WTC11 (cell line): ENCODE data around the gene RGS17. TPM values are rescaled to one million over a fixed set of nuclear protein-coding genes. Genes with fewer than 3 reads are reported as not detected.

Experiments used
- ATAC-seq: fragments of 200-7000 bp; cut with Tn5 transposase; 2 replicates; pipeline ENCODE4 v1.10.0; 2021; ENCODE audit warnings: mild to moderate bottlenecking, moderate library complexity
- CTCF ChIA-PET: fragments of 300-600 bp; sonication (Branson Sonifier 250); formaldehyde crosslinking; loops from one replicate; lab custom pipeline; 2021; ENCODE audit warnings: antibody characterized with exemption; lab: Charles Lee
- POLR2A ChIA-PET: fragments of 350-600 bp; sonication (Branson Sonifier 250); formaldehyde crosslinking; loops from one replicate; lab custom pipeline; 2021; ENCODE audit warnings: antibody characterized with exemption; lab: Charles Lee
- DNase-seq: peaks from one replicate; pipeline ENCODE4 v3.0.0; 2021; ENCODE audit warnings: low spot score
- H3K27ac Mint-ChIP-seq: 2 replicates; pipeline ENCODE4 v1.8.0; 2021; ENCODE audit warnings: mixed read lengths
- H3K27me3 Mint-ChIP-seq: 2 replicates; pipeline ENCODE4 v1.8.0; 2021; ENCODE audit warnings: low read depth, mild to moderate bottlenecking, moderate library complexity, mixed read lengths
- H3K36me3 Mint-ChIP-seq: 2 replicates; pipeline ENCODE4 v1.8.0; 2021; ENCODE audit warnings: mixed read lengths
- H3K4me1 Mint-ChIP-seq: 2 replicates; pipeline ENCODE4 v1.8.0; 2022; ENCODE audit warnings: mixed read lengths
- H3K4me3 Mint-ChIP-seq: 2 replicates; pipeline ENCODE4 v1.8.0; 2021; ENCODE audit warnings: mild to moderate bottlenecking, moderate library complexity, mixed read lengths
- H3K9me3 Mint-ChIP-seq: 2 replicates; pipeline ENCODE4 v1.8.0; 2021; ENCODE audit warnings: mixed read lengths
- ATF1 ChIP-seq: sonication (generic); formaldehyde crosslinking; IDR thresholded peaks from 2 replicates; pipeline ENCODE4 v1.8.1; 2023; ENCODE audit warnings: mild to moderate bottlenecking, moderate library complexity, missing genetic modification reagents
- CREB1 ChIP-seq: sonication (generic); formaldehyde crosslinking; IDR thresholded peaks from 2 replicates; pipeline ENCODE4 v1.8.0; 2023; ENCODE audit warnings: mild to moderate bottlenecking, missing genetic modification reagents
- CREM ChIP-seq: sonication (generic); formaldehyde crosslinking; IDR thresholded peaks from 2 replicates; pipeline ENCODE4 v1.8.1; 2022; ENCODE audit warnings: mild to moderate bottlenecking, missing genetic modification reagents, moderate library complexity
- ELF4 ChIP-seq: sonication (generic); formaldehyde crosslinking; IDR thresholded peaks from 2 replicates; pipeline ENCODE4 v1.8.1; 2022; ENCODE audit warnings: low read depth, mild to moderate bottlenecking, moderate library complexity, missing genetic modification reagents
- EMX1 ChIP-seq: fragments of 250-450 bp; sonication (Bioruptor Pico); IDR thresholded peaks from 2 replicates; pipeline ENCODE4 v1.8.0; 2021; ENCODE audit warnings: mild to moderate bottlenecking
- HMGA2 ChIP-seq: fragments of 250-450 bp; sonication (Bioruptor Pico); IDR thresholded peaks from 2 replicates; pipeline ENCODE4 v1.4.0; 2021; ENCODE audit warnings: mild to moderate bottlenecking, moderate library complexity
- NFATC4 ChIP-seq: fragments of 250-450 bp; sonication (Bioruptor Pico); IDR thresholded peaks from 2 replicates; pipeline ENCODE4 v1.9.0; 2021; ENCODE audit warnings: mild to moderate bottlenecking
- NFYB ChIP-seq: sonication (generic); formaldehyde crosslinking; conservative IDR thresholded peaks from 2 replicates; pipeline ENCODE4 v1.8.0; 2022; ENCODE audit warnings: low read depth, missing genetic modification reagents
- OVOL2 ChIP-seq: fragments of 250-450 bp; sonication (Bioruptor Pico); IDR thresholded peaks from 2 replicates; pipeline ENCODE4 v1.9.0; 2021; ENCODE audit warnings: mild to moderate bottlenecking, borderline replicate concordance
- RORB ChIP-seq: fragments of 250-450 bp; sonication (Bioruptor Pico); IDR thresholded peaks from 2 replicates; pipeline ENCODE4 v1.9.0; 2021; ENCODE audit warnings: mild to moderate bottlenecking
- SMAD3 ChIP-seq: sonication (generic); formaldehyde crosslinking; IDR thresholded peaks from 2 replicates; pipeline ENCODE4 v1.8.0; 2022; ENCODE audit warnings: missing genetic modification reagents, mild to moderate bottlenecking, borderline replicate concordance
- TEAD4 ChIP-seq: sonication (generic); formaldehyde crosslinking; IDR thresholded peaks from 2 replicates; pipeline ENCODE4 v1.8.0; 2022; ENCODE audit warnings: mild to moderate bottlenecking, missing genetic modification reagents
- ZNF138 ChIP-seq: sonication (generic); formaldehyde crosslinking; conservative IDR thresholded peaks from 2 replicates; pipeline ENCODE4 v1.8.1; 2022; ENCODE audit warnings: mild to moderate bottlenecking, moderate library complexity, missing genetic modification reagents
- ZNF219 ChIP-seq: sonication (generic); formaldehyde crosslinking; IDR thresholded peaks from 2 replicates; pipeline ENCODE4 v1.8.0; 2023; ENCODE audit warnings: missing genetic modification reagents, mild to moderate bottlenecking, borderline replicate concordance
- ZNF232 ChIP-seq: sonication (generic); formaldehyde crosslinking; IDR thresholded peaks from 2 replicates; pipeline ENCODE4 v1.8.0; 2022; ENCODE audit warnings: mild to moderate bottlenecking, missing genetic modification reagents
- ZNF263 ChIP-seq: sonication (generic); formaldehyde crosslinking; IDR thresholded peaks from 2 replicates; pipeline ENCODE4 v1.8.1; 2022; ENCODE audit warnings: low read depth, mild to moderate bottlenecking, moderate library complexity, missing genetic modification reagents
- ZNF317 ChIP-seq: sonication (generic); formaldehyde crosslinking; IDR thresholded peaks from 2 replicates; pipeline ENCODE4 v1.8.1; 2023; ENCODE audit warnings: low read depth, mild to moderate bottlenecking, moderate library complexity, missing genetic modification reagents, borderline replicate concordance
- total RNA-seq: library from RNA; stranded (reverse); gene quantifications from 3 replicates; pipeline ENCODE4 v1.2.3, GENCODE V29; 2021
- TF ChIP-seq, protein P1 (sequence below): sonication (generic); formaldehyde crosslinking; IDR thresholded peaks from 2 replicates; pipeline ENCODE4 v1.8.0; 2023; ENCODE audit warnings: mild to moderate bottlenecking, missing genetic modification reagents
- TF ChIP-seq, protein P2 (sequence below): sonication (generic); formaldehyde crosslinking; IDR thresholded peaks from 2 replicates; pipeline ENCODE4 v1.8.0; 2022; ENCODE audit warnings: mild to moderate bottlenecking, missing genetic modification reagents
- TF ChIP-seq, protein P3 (sequence below): fragments of 250-450 bp; sonication (Bioruptor Pico); IDR thresholded peaks from 2 replicates; pipeline ENCODE4 v1.9.0; 2021; ENCODE audit warnings: mild to moderate bottlenecking
- TF ChIP-seq, protein P4 (sequence below): fragments of 250-450 bp; sonication (Bioruptor Pico); IDR thresholded peaks from 2 replicates; pipeline ENCODE4 v2.1.2; 2022; ENCODE audit warnings: mild to moderate bottlenecking, moderate library complexity
- TF ChIP-seq, protein P5 (sequence below): sonication (generic); formaldehyde crosslinking; IDR thresholded peaks from 2 replicates; pipeline ENCODE4 v1.8.1; 2022; ENCODE audit warnings: mild to moderate bottlenecking, missing genetic modification reagents, moderate library complexity, borderline replicate concordance

RGS17 gene
- total RNA-seq, 1 experiment from 2014 or later: 9.3 TPM

DNA sequence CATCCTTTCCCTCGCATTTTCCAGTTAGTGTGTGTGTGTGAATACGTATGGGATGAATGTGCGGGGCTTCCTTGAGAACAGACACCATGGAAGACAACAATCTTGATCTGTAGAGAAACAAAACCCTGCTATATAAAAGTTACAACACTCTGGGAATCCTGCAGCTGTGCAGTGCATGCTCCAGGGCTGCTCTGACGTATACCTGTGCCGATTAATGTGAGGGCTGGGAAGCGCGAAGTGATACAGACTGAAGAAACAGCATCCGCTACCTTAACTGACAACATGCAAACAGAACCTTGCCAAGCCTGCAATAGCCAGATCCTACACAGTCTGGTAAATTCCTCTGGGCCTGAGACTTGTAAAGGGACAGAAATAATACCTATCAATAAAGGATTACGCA lies 96.9 kb downstream of the RGS17 start:
- ATAC-seq (no peak; the same call in 1 of the 2 replicates), DNase-seq (no peak)
- Mint-ChIP-seq H3K27ac (no peak overlapping the region), H3K27me3 (no peaks in the 10 kb centered on the region), H3K4me3 (no peak overlapping the region), H3K4me1 (peaks cover 28% of the 10 kb centered on the region), H3K36me3 (peaks cover 3% of the 10 kb centered on the region; the same call in 1 of the 2 replicates), H3K9me3 (no peaks in the 10 kb centered on the region)
- ChIA-PET CTCF (no interaction called here), POLR2A (no interaction called here)
- no peak for TF ChIP-seq EMX1
- TF ChIP-seq, protein P1, sequence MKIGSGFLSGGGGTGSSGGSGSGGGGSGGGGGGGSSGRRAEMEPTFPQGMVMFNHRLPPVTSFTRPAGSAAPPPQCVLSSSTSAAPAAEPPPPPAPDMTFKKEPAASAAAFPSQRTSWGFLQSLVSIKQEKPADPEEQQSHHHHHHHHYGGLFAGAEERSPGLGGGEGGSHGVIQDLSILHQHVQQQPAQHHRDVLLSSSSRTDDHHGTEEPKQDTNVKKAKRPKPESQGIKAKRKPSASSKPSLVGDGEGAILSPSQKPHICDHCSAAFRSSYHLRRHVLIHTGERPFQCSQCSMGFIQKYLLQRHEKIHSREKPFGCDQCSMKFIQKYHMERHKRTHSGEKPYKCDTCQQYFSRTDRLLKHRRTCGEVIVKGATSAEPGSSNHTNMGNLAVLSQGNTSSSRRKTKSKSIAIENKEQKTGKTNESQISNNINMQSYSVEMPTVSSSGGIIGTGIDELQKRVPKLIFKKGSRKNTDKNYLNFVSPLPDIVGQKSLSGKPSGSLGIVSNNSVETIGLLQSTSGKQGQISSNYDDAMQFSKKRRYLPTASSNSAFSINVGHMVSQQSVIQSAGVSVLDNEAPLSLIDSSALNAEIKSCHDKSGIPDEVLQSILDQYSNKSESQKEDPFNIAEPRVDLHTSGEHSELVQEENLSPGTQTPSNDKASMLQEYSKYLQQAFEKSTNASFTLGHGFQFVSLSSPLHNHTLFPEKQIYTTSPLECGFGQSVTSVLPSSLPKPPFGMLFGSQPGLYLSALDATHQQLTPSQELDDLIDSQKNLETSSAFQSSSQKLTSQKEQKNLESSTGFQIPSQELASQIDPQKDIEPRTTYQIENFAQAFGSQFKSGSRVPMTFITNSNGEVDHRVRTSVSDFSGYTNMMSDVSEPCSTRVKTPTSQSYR (CRISPR knock-in tag): no peak
- no peak for TF ChIP-seq ZNF263 (CRISPR knock-in tag)
- TF ChIP-seq ELF4 (CRISPR knock-in tag): no peak
- no peak for TF ChIP-seq CREM (CRISPR knock-in tag)
- TF ChIP-seq ATF1: no peak
- TF ChIP-seq RORB (CRISPR knock-in tag): no peak
- TF ChIP-seq NFYB (CRISPR knock-in tag): no peak
- no peak for TF ChIP-seq ZNF317 (CRISPR knock-in tag)

DNA sequence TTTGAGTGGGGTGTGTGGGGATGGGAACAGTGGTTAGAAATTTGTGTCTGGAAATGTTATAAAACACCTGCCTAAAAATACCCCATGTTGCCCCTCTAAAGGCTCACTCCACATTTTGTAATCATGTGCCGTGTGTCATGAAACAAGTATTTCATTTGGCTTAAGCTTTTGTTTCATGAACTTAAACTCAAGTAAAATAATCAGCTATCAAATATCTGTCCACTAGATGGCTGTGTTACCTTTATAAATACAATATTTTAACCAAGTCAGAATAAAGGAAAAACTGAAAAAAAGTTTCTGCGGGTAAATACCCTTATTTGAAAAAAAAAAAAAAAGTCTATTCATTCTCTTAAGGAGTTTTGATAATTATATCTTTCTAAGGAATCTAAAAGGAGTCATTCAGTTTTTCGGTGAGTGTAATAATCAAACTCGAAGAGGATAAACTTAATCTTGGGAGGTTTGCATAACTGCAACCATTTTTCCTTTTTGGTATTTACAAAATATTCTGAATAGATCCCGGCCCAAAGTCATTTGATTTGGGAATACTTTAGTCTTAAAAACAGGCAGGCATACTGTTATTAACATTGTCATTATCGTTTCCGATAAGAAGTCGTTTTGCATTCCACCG lies 98.7 kb downstream of the RGS17 start:
- H3K27me3 Mint-ChIP-seq: no peaks in the 10 kb centered on the region
- H3K27ac Mint-ChIP-seq: no peak overlapping the region
- no peak overlapping the region for H3K4me3 Mint-ChIP-seq
- H3K4me1 Mint-ChIP-seq: peaks cover 28% of the 10 kb centered on the region
- ChIA-PET POLR2A (no interaction called here), CTCF (interaction anchor here (0.6 to 1.0 kb wide), 9 partner anchors 11 to 1806 kb away, joined by 3 to 10 read pairs (median 3); partner anchors contain the start of gene RGS17)
- ATAC-seq: no peak
- no peaks in the 10 kb centered on the region for H3K36me3 Mint-ChIP-seq
- H3K9me3 Mint-ChIP-seq: no peaks in the 10 kb centered on the region
- TF ChIP-seq, protein P2, sequence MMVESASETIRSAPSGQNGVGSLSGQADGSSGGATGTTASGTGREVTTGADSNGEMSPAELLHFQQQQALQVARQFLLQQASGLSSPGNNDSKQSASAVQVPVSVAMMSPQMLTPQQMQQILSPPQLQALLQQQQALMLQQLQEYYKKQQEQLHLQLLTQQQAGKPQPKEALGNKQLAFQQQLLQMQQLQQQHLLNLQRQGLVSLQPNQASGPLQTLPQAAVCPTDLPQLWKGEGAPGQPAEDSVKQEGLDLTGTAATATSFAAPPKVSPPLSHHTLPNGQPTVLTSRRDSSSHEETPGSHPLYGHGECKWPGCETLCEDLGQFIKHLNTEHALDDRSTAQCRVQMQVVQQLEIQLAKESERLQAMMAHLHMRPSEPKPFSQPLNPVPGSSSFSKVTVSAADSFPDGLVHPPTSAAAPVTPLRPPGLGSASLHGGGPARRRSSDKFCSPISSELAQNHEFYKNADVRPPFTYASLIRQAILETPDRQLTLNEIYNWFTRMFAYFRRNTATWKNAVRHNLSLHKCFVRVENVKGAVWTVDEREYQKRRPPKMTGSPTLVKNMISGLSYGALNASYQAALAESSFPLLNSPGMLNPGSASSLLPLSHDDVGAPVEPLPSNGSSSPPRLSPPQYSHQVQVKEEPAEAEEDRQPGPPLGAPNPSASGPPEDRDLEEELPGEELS (CRISPR knock-in tag): no peak
- TF ChIP-seq SMAD3 (CRISPR knock-in tag) (no peak), OVOL2 (CRISPR knock-in tag) (no peak)
- DNase-seq: no peak

DNA sequence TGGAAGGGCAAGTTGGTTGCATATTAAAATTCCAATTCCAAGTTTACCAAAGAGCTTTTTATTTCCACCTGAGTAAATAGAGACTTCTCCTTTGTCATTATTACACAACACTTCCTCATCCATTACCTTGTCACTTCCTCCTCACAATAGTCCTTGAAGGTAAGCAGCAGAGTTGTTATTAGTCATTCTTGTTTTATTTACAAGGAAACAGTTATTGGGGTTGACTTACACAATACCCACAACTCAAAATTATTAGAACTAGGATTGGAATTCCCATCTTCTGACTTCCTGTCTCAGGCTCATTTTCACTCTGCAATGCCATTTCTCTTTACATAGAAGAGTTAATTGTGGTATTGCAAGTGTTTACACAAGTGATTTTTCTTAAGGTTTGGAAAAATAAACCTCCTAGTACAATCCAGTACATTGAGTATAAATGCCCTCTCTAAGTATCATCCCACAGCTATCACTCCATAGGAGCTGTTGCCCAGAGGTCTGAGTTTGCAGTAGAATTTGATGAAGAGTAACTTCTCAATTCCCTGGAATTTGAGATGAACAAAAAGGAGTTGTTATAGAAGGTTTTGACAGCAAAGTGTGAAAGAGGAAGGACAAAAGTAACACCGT lies 99.6 kb downstream of the RGS17 start:
- no peaks in the 10 kb centered on the region for H3K36me3 Mint-ChIP-seq
- H3K4me3 Mint-ChIP-seq: no peak overlapping the region
- peaks cover 28% of the 10 kb centered on the region for H3K4me1 Mint-ChIP-seq
- H3K27me3 Mint-ChIP-seq: no peaks in the 10 kb centered on the region
- ChIA-PET CTCF (interaction anchor here (0.6 to 1.0 kb wide), 5 partner anchors 77 to 1807 kb away, joined by 3 to 10 read pairs (median 3); partner anchors contain the start of gene RGS17), POLR2A (no interaction called here)
- H3K9me3 Mint-ChIP-seq: no peaks in the 10 kb centered on the region
- no peak; the same call in 1 of the 2 replicates for ATAC-seq
- peak overlapping the region; percentile 42 for H3K27ac Mint-ChIP-seq
- DNase-seq: no peak
- TF ChIP-seq, protein P3, sequence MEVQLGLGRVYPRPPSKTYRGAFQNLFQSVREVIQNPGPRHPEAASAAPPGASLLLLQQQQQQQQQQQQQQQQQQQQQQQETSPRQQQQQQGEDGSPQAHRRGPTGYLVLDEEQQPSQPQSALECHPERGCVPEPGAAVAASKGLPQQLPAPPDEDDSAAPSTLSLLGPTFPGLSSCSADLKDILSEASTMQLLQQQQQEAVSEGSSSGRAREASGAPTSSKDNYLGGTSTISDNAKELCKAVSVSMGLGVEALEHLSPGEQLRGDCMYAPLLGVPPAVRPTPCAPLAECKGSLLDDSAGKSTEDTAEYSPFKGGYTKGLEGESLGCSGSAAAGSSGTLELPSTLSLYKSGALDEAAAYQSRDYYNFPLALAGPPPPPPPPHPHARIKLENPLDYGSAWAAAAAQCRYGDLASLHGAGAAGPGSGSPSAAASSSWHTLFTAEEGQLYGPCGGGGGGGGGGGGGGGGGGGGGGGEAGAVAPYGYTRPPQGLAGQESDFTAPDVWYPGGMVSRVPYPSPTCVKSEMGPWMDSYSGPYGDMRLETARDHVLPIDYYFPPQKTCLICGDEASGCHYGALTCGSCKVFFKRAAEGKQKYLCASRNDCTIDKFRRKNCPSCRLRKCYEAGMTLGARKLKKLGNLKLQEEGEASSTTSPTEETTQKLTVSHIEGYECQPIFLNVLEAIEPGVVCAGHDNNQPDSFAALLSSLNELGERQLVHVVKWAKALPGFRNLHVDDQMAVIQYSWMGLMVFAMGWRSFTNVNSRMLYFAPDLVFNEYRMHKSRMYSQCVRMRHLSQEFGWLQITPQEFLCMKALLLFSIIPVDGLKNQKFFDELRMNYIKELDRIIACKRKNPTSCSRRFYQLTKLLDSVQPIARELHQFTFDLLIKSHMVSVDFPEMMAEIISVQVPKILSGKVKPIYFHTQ (CRISPR knock-in tag): no peak
- TF ChIP-seq, protein P4, sequence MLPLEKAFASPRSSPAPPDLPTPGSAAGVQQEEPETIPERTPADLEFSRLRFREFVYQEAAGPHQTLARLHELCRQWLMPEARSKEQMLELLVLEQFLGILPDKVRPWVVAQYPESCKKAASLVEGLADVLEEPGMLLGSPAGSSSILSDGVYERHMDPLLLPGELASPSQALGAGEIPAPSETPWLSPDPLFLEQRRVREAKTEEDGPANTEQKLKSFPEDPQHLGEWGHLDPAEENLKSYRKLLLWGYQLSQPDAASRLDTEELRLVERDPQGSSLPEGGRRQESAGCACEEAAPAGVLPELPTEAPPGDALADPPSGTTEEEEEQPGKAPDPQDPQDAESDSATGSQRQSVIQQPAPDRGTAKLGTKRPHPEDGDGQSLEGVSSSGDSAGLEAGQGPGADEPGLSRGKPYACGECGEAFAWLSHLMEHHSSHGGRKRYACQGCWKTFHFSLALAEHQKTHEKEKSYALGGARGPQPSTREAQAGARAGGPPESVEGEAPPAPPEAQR (CRISPR knock-in tag): no peak
- no peak for TF ChIP-seq TEAD4 (CRISPR knock-in tag)
- no peak for TF ChIP-seq HMGA2
- TF ChIP-seq, protein P5, sequence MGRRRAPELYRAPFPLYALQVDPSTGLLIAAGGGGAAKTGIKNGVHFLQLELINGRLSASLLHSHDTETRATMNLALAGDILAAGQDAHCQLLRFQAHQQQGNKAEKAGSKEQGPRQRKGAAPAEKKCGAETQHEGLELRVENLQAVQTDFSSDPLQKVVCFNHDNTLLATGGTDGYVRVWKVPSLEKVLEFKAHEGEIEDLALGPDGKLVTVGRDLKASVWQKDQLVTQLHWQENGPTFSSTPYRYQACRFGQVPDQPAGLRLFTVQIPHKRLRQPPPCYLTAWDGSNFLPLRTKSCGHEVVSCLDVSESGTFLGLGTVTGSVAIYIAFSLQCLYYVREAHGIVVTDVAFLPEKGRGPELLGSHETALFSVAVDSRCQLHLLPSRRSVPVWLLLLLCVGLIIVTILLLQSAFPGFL (CRISPR knock-in tag): no peak
- no peak for TF ChIP-seq ZNF219
- TF ChIP-seq ELF4 (CRISPR knock-in tag): no peak
- TF ChIP-seq CREB1: no peak
- no peak for TF ChIP-seq ZNF232 (CRISPR knock-in tag)
- no peak for TF ChIP-seq ZNF138 (CRISPR knock-in tag)
- no peak for TF ChIP-seq NFATC4 (CRISPR knock-in tag)
